ENCODE measurements around the gene NAT8L. TPM values are rescaled to one million over a fixed set of nuclear protein-coding genes. Genes with fewer than 3 reads are reported as not detected.

NAT8L gene, protein sequence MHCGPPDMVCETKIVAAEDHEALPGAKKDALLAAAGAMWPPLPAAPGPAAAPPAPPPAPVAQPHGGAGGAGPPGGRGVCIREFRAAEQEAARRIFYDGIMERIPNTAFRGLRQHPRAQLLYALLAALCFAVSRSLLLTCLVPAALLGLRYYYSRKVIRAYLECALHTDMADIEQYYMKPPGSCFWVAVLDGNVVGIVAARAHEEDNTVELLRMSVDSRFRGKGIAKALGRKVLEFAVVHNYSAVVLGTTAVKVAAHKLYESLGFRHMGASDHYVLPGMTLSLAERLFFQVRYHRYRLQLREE
- total RNA-seq: 0.13 and 0.76 TPM in 2 replicates

DNA sequence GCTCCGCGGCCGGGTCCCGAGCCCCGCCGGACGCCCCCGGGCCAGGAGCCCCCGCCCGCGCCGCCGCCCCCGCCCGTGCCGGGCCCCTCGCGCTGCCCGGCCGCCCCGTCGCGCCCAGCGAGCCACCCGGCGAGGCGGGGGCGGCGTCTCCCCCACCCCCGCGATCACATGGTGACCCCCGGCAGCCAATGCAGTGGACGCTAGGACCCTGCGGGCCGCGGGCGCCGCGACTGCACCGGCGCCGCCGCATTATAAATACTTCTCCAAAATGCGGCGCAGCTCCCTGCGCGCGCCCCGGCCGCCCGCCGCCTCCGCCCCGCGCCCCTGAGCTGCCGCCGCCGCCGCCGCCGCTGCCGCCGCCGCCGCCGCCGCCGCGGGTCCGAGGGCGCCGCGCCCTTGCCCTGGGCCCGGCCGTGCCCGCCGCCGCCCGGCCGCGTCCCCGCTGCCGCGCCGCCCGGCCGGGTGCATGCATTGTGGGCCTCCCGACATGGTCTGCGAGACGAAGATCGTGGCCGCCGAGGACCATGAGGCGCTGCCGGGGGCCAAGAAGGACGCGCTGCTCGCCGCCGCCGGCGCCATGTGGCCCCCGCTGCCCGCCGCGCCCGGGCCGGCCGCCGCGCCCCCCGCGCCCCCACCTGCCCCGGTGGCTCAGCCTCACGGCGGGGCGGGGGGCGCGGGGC lies at the start of gene NAT8L:
TSS of gene NAT8L (plus strand) at position 282 of the 680 bp plus-strand sequence. CDS start at position 467, 185 bp downstream.

Other genes starting within 250 kb of the NAT8L start
- gene LETM1, start 203.2 kb upstream of the NAT8L start, total RNA-seq: 64.5 and 95.2 TPM in 2 replicates
- 53.1 and 55.7 TPM in 2 replicates for gene NSD2, start 187.9 kb upstream of the NAT8L start, total RNA-seq
- gene NELFA, start 50.4 kb upstream of the NAT8L start, total RNA-seq: 16.3 and 17.0 TPM in 2 replicates
- 7.2 and 7.8 TPM in 2 replicates for gene HAUS3, start 182.8 kb downstream of the NAT8L start, total RNA-seq
- gene POLN, start 182.8 kb downstream of the NAT8L start, total RNA-seq: 3.9 and 5.1 TPM in 2 replicates
- gene MXD4, start 202.8 kb downstream of the NAT8L start, total RNA-seq: 51.7 and 73.8 TPM in 2 replicates

All from smooth muscle cell of the pulmonary artery (primary cell).